Measurements from ENCODE around the gene MTG2. TPM values are rescaled to one million over a fixed set of nuclear protein-coding genes. Genes with fewer than 3 reads are reported as not detected.

MTG2 gene
- total and polyA plus RNA-seq, 2 donors from 2014 or later: 36.1 to 45.2 TPM

GRCh38 chr20:62165762-62166399 is 16.9 kb upstream of the MTG2 start:
- intact Hi-C loops (cut with DNase I): no loop called here

GRCh38 chr20:62167474-62167873 is 15.4 kb upstream of the MTG2 start:
- Histone ChIP-seq H3K27me3 (ENCODE audit: control insufficient read depth, insufficient read depth, low read length) (no peaks in the 10 kb centered on the region), H3K4me1 (ENCODE audit: control insufficient read depth in 2 of 3, insufficient read depth in 2 of 3, low read depth in 1 of 3, low read length in 3 of 3) (no peaks in the 10 kb centered on the region), H3K4me3 (ENCODE audit: low read length in 3 of 3) (no peak overlapping the region), H3K9me3 (ENCODE audit: control insufficient read depth in 2 of 3, insufficient read depth in 1 of 3, low read length in 3 of 3) (no peaks in the 10 kb centered on the region), H3K9ac (ENCODE audit: low read length in 3 of 3) (no peak overlapping the region), H3K36me3 (ENCODE audit: control insufficient read depth in 2 of 3, insufficient read depth in 3 of 3, low read length in 3 of 3) (peaks cover 0 to 34% (median 26%) of the 10 kb centered on the region in 3 donors), H3K27ac (ENCODE audit: low read depth in 2 of 2, low read length in 2 of 2) (no peak overlapping the region)
- no peak for DNase-seq
- intact Hi-C loops (cut with DNase I): no loop called here
- TF ChIP-seq CTCF (IDR thresholded peaks at IDR 0.05; ENCODE audit: borderline replicate concordance, extremely low read depth, insufficient read depth): no peak
- no peak for FAIRE-seq

More at GRCh38 chr20:62165762-62166399, 16.9 kb upstream of the MTG2 start:
- DNase-seq (no peak), FAIRE-seq (no peak)
- no peaks in the 10 kb centered on the region for H3K9me3 ChIP-seq (ENCODE audit: control insufficient read depth in 2 of 3, insufficient read depth in 1 of 3, low read length in 3 of 3)
- H3K27me3 ChIP-seq (ENCODE audit: control insufficient read depth, insufficient read depth, low read length): no peaks in the 10 kb centered on the region
- H3K4me1 ChIP-seq (ENCODE audit: control insufficient read depth in 2 of 3, insufficient read depth in 2 of 3, low read depth in 1 of 3, low read length in 3 of 3): no peaks in the 10 kb centered on the region
- peaks cover 0 to 43% (median 26%) of the 10 kb centered on the region in 3 donors for H3K36me3 ChIP-seq (ENCODE audit: control insufficient read depth in 2 of 3, insufficient read depth in 3 of 3, low read length in 3 of 3)
- no peak overlapping the region for H3K4me3 ChIP-seq (ENCODE audit: low read length in 3 of 3)
- TF ChIP-seq CTCF (IDR thresholded peaks at IDR 0.05; ENCODE audit: borderline replicate concordance, extremely low read depth, insufficient read depth): no peak
- no peak overlapping the region for H3K9ac ChIP-seq (ENCODE audit: low read length in 3 of 3)
- no peak overlapping the region for H3K27ac ChIP-seq (ENCODE audit: low read depth in 2 of 2, low read length in 2 of 2)

GRCh38 chr20:62168061-62168460 is 14.8 kb upstream of the MTG2 start:
- intact Hi-C loops (cut with DNase I): no loop called here
- Histone ChIP-seq H3K4me3 (ENCODE audit: low read length in 3 of 3) (no peak overlapping the region), H3K36me3 (ENCODE audit: control insufficient read depth in 2 of 3, insufficient read depth in 3 of 3, low read length in 3 of 3) (peaks cover 0 to 31% (median 23%) of the 10 kb centered on the region in 3 donors), H3K9me3 (ENCODE audit: control insufficient read depth in 2 of 3, insufficient read depth in 1 of 3, low read length in 3 of 3) (no peaks in the 10 kb centered on the region), H3K27me3 (ENCODE audit: control insufficient read depth, insufficient read depth, low read length) (no peaks in the 10 kb centered on the region), H3K9ac (ENCODE audit: low read length in 3 of 3) (no peak overlapping the region), H3K4me1 (ENCODE audit: control insufficient read depth in 2 of 3, insufficient read depth in 2 of 3, low read depth in 1 of 3, low read length in 3 of 3) (no peaks in the 10 kb centered on the region), H3K27ac (ENCODE audit: low read depth in 2 of 2, low read length in 2 of 2) (no peak overlapping the region)
- no peak for TF ChIP-seq CTCF (IDR thresholded peaks at IDR 0.05; ENCODE audit: borderline replicate concordance, extremely low read depth, insufficient read depth)
- no peak for DNase-seq
- FAIRE-seq: no peak

All from kidney (tissue), 14 donors.